NCI-H128 (cell line): ENCODE results near the gene AADACL4.

Experiments
- DNase-seq: peaks from one replicate; lab custom pipeline; 2025; ENCODE audit not compliant: unreplicated experiment; lab: John Stamatoyannopoulos, UW

Gene AADACL4

GRCh38 chr1:12610941-12611340 lies 32.9 kb upstream of the AADACL4 start:
- DNase-seq, result no peak

DNA sequence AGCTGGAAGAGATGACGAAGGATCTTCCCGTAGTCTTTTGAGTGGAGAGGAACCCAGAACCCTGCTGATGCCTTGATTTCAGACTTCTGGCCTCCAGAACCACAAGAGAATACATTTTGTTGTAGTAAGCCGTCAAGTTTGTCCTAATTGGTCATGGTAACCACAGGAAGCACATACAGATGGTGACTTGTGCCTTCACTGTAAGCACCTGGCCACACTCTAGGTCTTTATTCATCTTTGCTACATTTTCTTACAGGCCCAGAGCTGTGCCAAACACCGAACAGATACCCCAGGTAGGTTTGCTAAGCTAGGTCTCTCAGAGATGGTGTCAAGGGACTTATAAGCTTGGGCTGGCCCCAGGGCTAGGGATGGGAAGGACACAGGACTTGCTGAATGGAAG lies 30.7 kb upstream of the AADACL4 start:
- DNase-seq, result no peak

DNA sequence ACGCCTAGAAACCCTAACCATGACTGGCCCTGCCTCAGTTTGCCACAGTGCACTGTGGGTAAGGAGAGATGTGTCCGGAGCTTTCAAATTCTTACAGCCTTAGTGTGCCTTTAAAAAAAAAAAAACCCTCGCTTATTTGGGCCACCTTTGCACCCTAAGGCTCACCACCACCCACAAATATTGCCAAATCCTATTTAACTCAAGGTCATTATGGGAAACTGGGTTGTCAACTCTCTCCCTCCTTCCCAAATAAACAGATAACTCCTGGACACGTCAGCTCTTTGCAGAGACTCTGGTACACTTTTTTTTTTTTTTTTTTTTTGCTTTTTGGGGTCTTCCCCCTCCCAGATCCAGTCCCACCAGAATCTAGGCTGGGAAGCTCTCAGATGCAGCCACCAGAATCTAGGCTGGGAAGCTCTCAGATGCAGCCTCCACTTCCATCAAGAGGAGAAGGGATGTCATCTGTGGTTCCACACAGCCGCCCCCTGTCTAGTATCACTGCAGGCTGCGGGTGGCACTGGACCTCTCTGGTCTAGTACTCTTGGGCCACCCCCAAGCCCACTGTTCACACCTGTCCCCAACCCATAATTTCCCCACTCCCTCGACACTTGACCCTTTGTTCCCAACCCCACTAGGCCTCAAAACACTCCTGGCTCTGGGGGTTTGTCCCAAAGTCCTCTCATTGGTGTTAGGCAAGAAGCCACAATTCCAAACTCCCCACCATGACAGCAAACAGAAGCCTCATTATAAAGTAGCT lies 29.3 kb upstream of the AADACL4 start:
- DNase-seq, result no peak

DNA sequence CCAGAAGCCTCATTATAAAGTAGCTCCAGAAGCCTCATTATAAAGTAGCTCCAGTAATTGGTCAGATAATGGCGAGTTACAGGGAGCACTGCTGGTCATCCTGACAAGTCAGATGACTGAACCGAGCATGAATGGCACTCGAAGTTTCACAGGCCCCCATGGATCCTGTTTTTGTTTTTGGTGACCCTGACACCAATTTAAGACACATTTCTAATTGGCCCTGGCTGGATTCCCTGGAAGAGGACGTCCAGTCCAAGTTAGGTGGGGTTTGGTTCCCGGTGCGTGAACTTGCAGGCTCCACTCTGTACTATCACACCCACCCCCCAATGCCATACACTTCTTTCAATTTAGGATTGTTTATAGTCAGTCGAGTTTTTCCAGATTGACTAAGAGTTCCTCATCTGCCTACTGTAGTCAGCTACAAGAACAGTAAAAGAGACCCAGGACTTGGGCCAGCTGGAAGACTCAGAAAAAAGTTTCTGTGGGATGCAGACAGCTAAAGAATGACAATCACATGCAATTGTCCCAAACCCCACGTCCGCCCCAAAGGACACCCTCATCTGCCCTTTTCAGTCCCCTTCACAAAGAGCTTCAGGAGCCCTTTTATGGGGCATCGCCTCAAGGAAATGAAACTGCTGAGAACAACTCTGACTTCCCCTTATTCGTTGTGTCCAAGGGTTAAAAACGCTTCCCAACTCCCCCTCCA lies 28.6 kb upstream of the AADACL4 start:
- no peak for DNase-seq

DNA sequence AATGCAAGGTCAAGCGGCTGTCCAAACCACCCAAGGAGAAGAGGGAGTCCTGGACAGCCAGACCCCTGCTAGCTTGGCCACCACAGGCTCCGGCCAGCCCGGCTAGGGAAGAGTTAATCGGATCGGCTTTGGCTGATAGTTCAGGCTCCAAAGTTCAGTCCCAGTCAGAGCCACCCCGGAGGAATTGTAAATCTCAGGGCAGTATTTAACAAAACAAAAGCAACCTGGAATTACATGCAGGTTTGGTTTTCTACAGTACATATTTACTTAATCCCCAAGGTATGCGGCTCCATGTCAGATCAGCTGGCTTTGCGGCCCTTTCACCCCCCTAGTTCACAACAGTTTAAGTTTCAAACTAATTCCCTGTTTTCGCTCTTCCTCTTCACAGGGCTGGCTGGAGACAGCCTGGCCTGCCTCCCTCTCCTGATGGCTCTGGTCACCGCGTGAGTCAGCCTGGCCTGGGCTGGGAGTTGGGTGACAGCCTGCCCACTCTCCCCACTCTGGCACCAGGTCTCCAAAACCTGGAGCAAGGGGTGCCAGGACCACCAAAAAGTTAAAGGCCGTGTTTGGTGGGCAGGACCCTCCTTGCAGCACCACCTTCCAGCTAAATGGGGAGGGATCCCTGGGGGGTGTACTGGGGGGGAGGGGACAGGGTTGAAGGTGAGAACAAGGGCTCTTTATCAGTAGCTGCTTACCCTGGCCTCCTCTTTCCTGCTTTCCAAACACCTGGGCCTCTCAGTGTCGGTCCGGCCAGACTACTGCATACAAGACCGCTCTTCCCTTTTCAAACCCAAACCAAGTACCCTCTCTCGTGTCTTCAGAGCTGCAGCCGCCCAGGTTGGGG lies 27.8 kb upstream of the AADACL4 start:
- no peak for DNase-seq

DNA sequence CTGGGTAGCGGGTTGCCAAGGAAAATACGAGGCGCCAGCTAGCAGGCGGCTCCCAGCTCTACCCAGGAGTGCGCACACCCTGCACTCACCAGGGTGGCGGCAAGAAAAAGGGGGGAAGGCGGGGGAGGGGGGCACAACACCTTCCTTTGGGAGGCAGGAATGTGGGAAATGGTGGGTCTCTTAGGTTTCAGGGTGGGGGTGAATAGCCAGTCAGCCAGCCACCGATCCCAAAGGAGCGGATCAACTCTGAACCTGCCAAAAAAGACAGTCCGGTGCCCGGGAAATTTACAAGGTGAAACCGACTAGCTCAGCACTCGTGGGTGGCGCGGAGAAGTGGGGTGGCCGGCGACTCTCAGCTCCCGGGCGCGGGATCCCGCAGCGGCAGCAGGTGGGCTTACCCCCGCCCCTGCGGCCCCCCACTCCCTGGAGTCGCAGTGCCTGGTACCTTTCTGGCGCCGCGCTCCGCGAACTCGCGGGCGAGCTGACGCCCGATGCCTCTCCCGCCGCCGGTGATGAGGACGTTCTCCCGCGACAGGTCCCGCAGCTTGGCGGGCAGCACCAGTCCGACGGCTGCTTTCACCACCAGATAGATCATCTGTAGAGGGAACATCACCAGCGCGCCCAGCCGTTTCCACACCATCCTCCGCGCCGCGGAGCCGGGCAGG lies 27.0 kb upstream of the AADACL4 start:
- no peak for DNase-seq

GRCh38 chr1:12617511-12617900 lies 26.4 kb upstream of the AADACL4 start:
- DNase-seq, result peak; percentile 59

- DNase-seq, result peak; percentile 75
These were observed 25.8 kb upstream of the AADACL4 start, which contains the start of gene DHRS3 for GRCh38 chr1:12617901-12618660. TSS of gene DHRS3 (minus strand) at chr1:12618210. CDS start at chr1:12617348, 862 bp downstream.

- DNase-seq, result no peak
These were observed 25.3 kb upstream of the AADACL4 start for GRCh38 chr1:12618661-12618964.

DNA sequence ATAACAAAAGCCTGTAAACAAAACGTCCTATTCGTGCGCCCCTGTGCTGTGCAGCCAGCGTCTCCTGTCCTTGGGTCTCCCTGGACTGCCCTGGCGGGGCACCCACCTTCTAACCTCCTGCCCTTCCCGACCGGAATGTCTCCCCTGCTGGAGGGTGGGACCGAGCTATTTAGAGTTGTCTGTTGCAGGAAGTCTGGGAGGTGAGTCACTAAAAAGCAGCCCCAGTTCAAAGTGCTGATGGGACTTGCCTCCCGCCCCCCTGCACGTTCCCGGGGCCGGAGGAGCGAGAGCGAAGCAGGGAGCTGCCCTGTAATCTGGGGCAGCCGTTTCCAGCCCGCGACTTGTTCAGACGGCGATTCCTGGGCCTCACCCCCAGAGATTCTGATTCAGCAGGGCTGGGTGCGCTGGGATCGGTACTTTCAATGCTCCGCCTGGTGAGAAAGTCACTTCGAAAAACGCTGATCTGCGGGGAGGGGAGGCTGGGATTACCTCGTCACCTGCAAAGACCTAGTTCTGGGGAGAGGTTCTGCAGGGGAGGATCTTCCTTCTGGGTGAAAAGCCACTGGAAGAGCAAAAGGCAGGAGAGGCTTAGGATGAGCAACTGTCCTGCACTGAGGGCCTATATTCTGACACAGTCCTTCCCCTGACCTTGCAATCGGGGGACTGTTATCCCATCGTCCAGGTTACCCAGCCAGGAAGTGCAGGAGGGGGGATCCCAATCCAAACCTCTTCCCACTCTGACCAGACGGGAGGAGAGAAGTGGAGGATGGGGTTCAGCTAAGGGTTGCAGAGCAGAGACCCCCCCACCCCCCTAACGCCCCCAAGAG lies 24.7 kb upstream of the AADACL4 start:
- no peak for DNase-seq

- DNase-seq, result peak; percentile 63
These were observed 23.9 kb upstream of the AADACL4 start for GRCh38 chr1:12619792-12620487.

DNA sequence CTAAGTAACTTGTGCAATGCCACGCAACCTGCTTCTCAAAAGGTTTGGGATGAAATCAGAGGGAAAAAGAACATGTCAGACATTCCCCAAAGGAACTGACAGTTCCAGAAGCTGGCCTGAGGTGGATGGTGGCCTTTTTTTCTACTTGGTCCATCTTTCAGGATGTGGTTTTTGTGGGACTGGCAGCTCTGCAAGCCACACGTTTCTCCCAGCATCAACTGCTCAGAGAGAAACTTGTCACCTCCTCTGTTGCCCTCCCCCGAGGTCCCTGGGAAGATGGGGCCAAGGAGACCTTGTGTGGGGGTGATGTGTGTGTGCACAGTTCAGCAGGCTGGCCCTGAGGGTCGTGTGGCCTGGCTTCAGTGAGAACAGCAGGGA lies 23.4 kb upstream of the AADACL4 start:
- DNase-seq, result no peak

DNA sequence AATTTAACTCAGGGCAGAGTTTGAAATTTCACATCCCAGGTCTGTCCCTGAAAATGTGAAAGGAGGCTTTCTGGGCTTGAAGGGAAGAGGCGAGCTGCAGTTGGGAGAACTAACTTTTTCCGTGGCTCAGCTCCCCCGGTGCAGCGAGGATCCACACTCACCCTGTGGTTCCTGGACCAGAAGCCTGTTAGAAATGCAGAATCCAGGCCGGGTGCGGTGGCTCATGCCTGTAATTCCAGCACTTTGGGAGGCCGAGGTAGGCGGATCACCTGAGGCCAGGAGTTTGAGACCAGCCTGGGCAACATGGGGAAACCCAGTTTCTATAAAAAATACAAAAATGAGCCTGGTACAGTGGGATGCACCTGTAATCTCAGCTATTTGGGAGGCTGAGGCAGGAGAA lies 23.0 kb upstream of the AADACL4 start:
- DNase-seq, result no peak

DNA sequence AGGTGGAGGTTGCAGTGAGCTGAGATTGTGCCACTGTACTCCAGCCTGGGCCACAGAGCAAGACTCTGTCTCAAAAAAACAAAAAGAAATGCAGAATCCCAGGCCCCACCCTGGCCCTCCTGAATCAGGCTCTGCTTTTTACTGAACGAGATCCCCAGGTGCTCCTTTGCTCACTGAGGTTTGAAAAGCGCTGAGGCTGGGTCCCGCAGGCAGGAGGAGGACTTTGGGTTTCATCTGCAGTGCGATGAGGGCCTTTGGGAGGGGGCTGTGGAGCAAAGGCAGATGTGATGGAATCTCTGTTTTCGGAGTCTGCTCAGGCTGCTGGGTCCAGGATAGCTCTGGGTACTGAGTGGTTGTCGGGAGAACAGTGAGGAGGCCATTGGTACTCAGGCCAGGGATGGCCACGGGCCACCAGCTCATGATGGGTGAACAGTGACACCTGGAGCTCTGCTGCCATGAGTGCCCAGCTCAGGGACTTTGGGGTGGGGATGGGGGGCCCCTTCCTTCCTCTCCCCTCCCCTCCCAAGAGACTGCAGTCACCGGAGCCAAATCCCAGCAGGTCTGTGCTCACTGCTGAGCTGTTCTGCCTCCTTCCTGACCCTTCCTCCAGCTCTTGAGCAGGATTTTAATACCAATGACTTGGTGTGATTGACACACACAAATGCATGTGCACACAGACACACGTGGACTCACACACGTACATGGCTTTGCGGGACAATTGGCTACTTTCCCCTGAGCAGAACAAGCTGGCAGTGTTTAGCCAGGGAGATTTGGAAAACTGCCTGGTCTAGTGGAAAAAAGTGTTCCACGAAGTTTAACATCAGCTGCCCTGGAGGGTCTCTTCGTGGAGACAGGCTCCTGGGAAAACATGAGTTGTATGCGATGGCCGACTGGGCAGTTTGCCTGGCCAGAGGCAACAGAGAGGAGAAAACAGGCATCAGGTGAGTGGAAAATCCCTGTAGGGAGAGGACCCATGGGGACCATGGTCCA lies 22.2 kb upstream of the AADACL4 start:
- no peak for DNase-seq

DNA sequence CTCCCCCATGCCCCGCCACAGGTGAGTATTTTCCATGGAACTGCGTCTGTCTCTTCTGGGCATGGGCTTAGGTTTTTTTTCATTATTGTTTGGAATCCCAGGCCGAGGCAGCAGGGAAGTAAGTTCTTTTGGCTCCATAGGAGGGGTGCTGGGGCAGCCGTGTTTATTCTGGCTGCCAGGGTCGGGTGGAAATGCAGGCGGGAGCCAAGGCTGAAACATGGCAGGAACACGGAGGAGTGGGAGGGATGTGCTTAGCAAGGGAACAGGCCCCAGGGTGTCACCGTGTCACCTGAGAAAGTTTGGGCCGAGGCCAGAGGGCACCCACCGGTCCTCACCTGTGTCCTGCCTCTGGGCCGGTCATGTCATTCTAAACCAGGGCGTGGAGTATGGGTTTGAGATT lies 21.4 kb upstream of the AADACL4 start:
- no peak for DNase-seq

GRCh38 chr1:12625276-12625675 lies 18.6 kb upstream of the AADACL4 start:
- no peak for DNase-seq

- no peak for DNase-seq
These were observed 17.0 kb upstream of the AADACL4 start for GRCh38 chr1:12626888-12627287.

- no peak for DNase-seq
These were observed 16.6 kb upstream of the AADACL4 start for GRCh38 chr1:12627296-12627695.
